Subcutaneous adipose tissue (tissue), 4 donors: ENCODE data around the gene SEC14L5. TPM values are rescaled to one million over a fixed set of nuclear protein-coding genes. Genes with fewer than 3 reads are reported as not detected.

Experiments
- total RNA-seq, 4 donors: library from RNA; depleted of rRNA; stranded (reverse); fragments of >200 nt; gene quantifications; one replicate each; pipeline ENCODE4 v1.1.0, GENCODE V29; 2016
- TF ChIP-seq, protein P1 (sequence below): fragments of 450-650 bp; IDR thresholded peaks from one replicate; pipeline ENCODE4 v1.5.1; 2016; ENCODE audit warnings: low read depth, mild to moderate bottlenecking, control low read depth, antibody characterized with exemption, moderate library complexity

SEC14L5 gene
- total RNA-seq, 4 donors from 2014 or later = 0.33 to 0.68 (median 0.61) TPM

DNA sequence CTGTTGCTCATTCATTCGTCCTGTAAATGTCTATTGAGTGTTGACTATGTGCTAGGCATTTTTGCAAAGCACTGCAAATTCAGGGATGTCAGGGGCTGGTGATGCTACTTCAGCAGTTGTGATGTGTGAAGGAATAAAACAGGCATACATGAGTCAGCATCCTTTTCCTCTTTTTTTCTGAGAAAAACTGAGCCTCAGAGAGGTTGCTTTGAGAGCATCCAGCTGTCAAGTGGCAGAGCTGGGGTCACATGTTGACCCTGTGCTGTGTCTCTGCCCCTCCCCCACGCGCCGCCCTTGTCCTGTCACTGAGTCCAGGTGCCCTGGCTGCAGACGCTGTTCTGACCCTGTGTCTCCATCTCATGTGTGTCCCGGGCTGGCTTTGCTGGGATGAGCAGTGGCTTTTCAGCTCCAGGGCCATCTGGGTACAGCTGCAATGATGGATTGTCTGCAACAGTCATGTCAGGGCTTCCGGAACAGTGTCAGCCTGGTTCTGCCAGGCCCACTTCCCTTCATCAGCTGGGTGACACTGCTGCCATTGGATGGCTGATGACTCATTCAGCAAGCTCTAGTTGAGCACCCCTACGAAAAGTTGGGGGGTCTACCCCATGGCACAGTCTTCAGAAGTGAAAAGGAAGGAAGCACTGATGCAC lies 14.9 kb downstream of the SEC14L5 start:
- TF ChIP-seq, protein P1, sequence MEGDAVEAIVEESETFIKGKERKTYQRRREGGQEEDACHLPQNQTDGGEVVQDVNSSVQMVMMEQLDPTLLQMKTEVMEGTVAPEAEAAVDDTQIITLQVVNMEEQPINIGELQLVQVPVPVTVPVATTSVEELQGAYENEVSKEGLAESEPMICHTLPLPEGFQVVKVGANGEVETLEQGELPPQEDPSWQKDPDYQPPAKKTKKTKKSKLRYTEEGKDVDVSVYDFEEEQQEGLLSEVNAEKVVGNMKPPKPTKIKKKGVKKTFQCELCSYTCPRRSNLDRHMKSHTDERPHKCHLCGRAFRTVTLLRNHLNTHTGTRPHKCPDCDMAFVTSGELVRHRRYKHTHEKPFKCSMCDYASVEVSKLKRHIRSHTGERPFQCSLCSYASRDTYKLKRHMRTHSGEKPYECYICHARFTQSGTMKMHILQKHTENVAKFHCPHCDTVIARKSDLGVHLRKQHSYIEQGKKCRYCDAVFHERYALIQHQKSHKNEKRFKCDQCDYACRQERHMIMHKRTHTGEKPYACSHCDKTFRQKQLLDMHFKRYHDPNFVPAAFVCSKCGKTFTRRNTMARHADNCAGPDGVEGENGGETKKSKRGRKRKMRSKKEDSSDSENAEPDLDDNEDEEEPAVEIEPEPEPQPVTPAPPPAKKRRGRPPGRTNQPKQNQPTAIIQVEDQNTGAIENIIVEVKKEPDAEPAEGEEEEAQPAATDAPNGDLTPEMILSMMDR = no peak

DNA sequence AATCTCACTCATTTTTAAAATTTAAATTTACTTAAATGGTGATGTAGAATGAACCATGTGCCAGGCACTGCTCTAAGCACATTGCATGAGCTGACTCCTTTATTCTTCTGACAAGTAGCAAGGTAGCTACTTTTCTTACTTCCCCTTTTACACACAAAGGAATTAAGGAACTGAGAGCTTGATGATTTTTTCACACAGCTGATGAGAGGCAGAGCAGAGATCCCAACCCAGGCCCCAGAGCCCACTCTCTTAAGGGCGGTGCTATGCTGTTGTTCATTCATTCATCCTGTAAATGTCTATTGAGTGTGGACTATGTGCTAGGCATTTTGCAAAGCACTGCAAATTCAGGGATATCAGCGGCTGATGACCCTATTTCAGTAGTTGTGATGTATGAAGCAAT lies 17.9 kb downstream of the SEC14L5 start:
- TF ChIP-seq, protein P1 = no peak

DNA sequence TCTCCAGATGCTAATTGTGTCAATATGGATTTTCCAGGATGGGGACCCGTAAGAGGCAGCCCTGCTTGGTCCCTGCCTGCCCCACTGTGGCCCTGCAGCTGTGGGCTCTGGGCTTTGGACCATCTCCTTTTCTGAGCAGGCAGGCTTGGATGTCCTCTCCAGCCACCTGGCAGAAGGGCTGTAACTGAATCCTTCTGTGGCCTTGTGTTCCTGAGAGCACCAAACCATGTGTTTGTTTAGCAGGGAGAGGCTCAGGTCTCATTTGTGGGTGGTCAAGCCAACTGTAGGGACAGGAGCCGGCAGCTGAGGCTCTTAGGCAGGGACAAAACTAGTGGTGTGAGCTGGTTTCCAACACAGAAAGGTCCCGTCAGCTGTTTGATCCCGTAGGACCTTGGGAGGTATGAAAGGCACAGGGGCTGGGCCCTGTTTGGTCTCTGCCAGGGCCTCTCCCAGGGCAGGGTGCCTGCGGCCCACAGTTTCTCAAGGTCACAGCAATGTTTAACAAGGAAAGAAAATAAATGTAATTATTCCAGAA lies 18.5 kb downstream of the SEC14L5 start:
- TF ChIP-seq, protein P1 = no peak

DNA sequence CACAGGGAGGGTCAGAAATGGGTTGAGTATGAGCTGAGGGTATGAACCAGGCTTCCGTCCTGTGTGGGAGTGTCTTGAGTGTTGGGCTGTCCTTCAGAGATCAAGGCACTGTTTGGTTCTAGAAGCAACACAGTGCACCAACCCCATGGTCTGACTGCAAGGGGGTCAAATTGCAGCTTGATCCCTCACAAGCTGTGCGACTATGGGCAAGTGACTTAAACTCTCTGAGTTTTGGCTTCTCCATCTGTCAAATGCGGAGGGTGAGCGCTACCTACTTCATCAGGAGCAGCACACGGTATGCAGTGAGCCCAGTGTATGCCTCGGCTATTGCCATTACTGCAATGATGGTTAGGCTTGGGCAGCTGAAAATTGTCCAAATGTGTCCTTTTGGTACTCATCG lies 21.0 kb downstream of the SEC14L5 start:
- TF ChIP-seq, protein P1 = no peak

DNA sequence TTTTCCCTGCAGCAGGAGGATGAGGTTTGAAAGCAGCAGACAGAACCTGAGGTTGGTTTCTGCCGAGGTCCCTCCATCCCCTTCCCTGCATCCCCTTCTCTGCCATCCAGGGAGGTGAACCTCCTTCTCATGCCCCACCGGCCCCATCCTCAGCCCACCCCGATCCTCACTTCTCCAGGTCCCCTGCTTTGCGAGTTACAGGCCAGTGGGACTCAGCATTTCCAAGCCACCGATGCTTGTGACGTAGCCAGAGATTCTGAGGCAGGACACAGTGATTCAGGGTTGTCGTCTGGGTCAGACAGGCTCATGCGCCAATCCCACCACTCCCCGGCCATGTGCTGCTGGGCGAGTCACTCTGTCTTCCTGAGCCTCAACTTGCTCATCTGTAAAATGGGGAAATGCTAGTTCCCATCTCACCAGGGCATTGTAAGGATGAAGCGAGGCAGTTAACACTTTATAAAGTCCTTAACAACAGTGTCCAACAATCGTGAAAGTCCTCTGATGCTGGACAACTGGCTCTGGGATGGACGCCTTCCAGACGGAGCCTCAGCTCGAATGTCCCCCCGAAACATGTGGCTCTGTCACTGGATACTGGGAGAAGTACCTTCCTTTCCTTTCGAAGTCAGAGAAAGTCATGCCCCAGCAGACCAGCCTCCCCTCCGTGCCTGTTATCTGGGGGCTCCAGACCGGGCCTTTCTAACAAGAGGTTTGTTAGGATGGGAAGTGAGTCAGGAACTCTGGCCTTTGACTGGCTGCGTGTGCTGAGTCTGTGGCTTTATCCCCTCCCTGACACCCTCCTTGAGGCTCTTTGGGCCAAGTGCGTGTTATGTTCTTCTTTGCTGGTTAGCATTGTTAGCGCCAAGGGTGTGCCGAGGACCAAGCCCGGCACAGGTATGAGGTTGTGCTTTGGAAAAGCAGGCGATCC lies 21.9 kb downstream of the SEC14L5 start:
- TF ChIP-seq, protein P1 = no peak

DNA sequence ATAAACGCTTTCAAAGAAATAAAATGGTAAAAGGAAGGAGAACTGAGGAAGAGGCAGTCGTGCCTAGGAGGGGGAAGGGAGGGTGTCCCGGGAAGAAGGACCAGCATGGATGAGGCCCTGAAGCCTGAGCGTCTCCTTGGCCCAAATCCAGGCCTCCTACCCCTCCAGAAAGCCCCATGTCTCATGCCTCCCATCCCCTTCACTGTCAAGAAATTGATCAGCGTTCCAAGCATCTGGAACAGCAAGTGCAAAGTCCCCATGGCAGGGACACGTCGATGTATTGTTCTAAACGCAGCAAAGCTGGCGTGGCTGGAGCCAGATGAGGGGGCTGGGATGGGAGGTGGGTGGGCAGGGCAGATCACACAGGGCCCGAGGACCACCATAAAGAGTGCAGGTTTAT lies 22.6 kb downstream of the SEC14L5 start:
- TF ChIP-seq, protein P1 = no peak

DNA sequence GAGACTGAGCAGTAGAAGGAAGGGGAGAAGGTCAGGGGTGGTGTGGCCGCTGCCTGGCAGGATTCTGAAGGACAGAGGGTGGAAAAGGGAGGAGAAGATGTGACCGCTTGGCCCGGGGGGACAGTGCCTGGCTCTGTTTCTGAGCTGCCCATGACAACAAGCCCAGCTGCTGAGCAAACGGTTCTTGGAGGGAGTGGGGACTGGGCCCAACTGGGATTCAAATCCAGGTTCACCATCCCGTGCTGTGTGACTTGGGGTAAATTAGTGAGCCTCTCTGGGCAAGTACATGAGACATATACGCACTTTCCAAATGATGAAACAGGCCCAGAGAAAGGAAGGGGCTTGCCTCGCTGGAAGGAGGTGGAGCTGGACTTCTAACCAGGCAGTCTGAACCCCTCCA lies 23.3 kb downstream of the SEC14L5 start:
- TF ChIP-seq, protein P1 = no peak
